Hepatocyte (in vitro differentiated cells): Measurements from ENCODE around the gene CLK4.

Experiments
- CTCF ChIP-seq: fragments of 200-600 bp; sonication (generic); IDR thresholded peaks from 2 replicates; pipeline ENCODE4 v1.5.1; 2016; ENCODE audit warnings: antibody characterized with exemption, mild to moderate bottlenecking; ENCODE audit not compliant: poor library complexity
- EZH2 ChIP-seq: fragments of 200-600 bp; sonication (generic); IDR thresholded peaks from 2 replicates; pipeline ENCODE4 v1.6.1; 2016; ENCODE audit warnings: antibody characterized with exemption, mild to moderate bottlenecking, borderline replicate concordance
- EZH2phosphoT487 ChIP-seq: fragments of 200-600 bp; sonication (generic); IDR thresholded peaks from one replicate; pipeline ENCODE4 v1.6.1; 2018; ENCODE audit warnings: antibody characterized with exemption, mild to moderate bottlenecking, low read depth, moderate library complexity; ENCODE audit not compliant: unreplicated experiment, severe bottlenecking

- TF ChIP-seq CTCF (no peak), EZH2 (no peak), EZH2phosphoT487 (no peak)
Observed at GRCh38 chr5:178668579-178668978, 41.7 kb upstream of the CLK4 start.
